Endodermal cell (in vitro differentiated cells): Measurements from ENCODE around the gene SOCS2. TPM values are rescaled to one million over a fixed set of nuclear protein-coding genes. Genes with fewer than 3 reads are reported as not detected.

Experiments used
- DNase-seq: peaks from one replicate; pipeline ENCODE4 v3.0.0-alpha.2; 2017
- H3K27ac ChIP-seq: 2 replicates; pipeline ENCODE4 v1.5.1; 2013; ENCODE audit warnings: mild to moderate bottlenecking, low read depth, low read length, moderate library complexity
- H3K27me3 ChIP-seq: 2 replicates; pipeline ENCODE4 v1.6.1; 2013; ENCODE audit warnings: mild to moderate bottlenecking, low read length, moderate library complexity; ENCODE audit not compliant: insufficient read depth, control insufficient read depth, poor library complexity, severe bottlenecking
- H3K36me3 ChIP-seq: 2 replicates; pipeline ENCODE4 v1.7.0; 2013; ENCODE audit warnings: mild to moderate bottlenecking, low read length, moderate library complexity; ENCODE audit not compliant: control insufficient read depth, insufficient read depth
- H3K4me1 ChIP-seq: one replicate; pipeline ENCODE4 v1.7.0; 2013; ENCODE audit warnings: low read length; ENCODE audit not compliant: control insufficient read depth, insufficient read depth
- H3K4me3 ChIP-seq: 2 replicates; pipeline ENCODE4 v1.5.1; 2013; ENCODE audit warnings: mild to moderate bottlenecking, low read length, moderate library complexity
- H3K9ac ChIP-seq: 2 replicates; pipeline ENCODE4 v1.6.1; 2013; ENCODE audit warnings: mild to moderate bottlenecking, low read length, moderate library complexity; ENCODE audit not compliant: poor library complexity, severe bottlenecking; ENCODE audit errors: extremely low read depth
- H3K9me3 ChIP-seq: 2 replicates; pipeline ENCODE4 v1.6.1; 2013; ENCODE audit warnings: mild to moderate bottlenecking, low read length, moderate library complexity; ENCODE audit not compliant: control insufficient read depth
- H3K27ac Mint-ChIP-seq: 2 replicates; pipeline ENCODE4 v1.8.0; 2020; ENCODE audit warnings: mixed read lengths
- H3K27me3 Mint-ChIP-seq: 2 replicates; pipeline ENCODE4 v1.8.0; 2021; ENCODE audit warnings: mild to moderate bottlenecking, mixed read lengths; ENCODE audit not compliant: insufficient read depth
- H3K36me3 Mint-ChIP-seq: 2 replicates; pipeline ENCODE4 v1.8.0; 2020; ENCODE audit warnings: low read depth, mixed read lengths
- H3K4me1 Mint-ChIP-seq: 2 replicates; pipeline ENCODE4 v1.8.0; 2020; ENCODE audit warnings: mixed read lengths
- H3K4me3 Mint-ChIP-seq: 2 replicates; pipeline ENCODE4 v1.8.0; 2020; ENCODE audit warnings: mild to moderate bottlenecking, moderate library complexity, mixed read lengths
- H3K9me3 Mint-ChIP-seq: 2 replicates; pipeline ENCODE4 v1.8.0; 2020; ENCODE audit warnings: mild to moderate bottlenecking, mixed read lengths
- WGBS, 2 experiments: methylation state at CpG; one replicate each; pipeline versions ENCODE4 v1.1.5 to v1.1.7; 2013; ENCODE audit warnings: missing lambda C conversion rate in 2 of 2, mixed read lengths in 1 of 2; ENCODE audit not compliant: insufficient coverage in 1 of 2, insufficient read length in 1 of 2; 5-methylcytosine and 5-hydroxymethylcytosine counted together
- total RNA-seq, 2 donors: library from RNA; stranded (reverse); fragmentation: NEBNext Ultra II Directional in 1 of 2; extraction: Animal tissue kit (Norgen Biotek cat#: 25700) in 1 of 2; gene quantifications; 2 replicates in 1 of 2; 3 replicates in 1 of 2; pipeline ENCODE4 v1.2.1, GENCODE V29; 2021
- TF ChIP-seq, protein P1 (sequence below): fragments of 200-600 bp; sonication (generic); conservative IDR thresholded peaks from 2 replicates; pipeline ENCODE4 v1.5.0; 2021; ENCODE audit warnings: antibody characterized with exemption, mild to moderate bottlenecking

The SOCS2 gene
- total RNA-seq, 2 donors from 2014 or later: 46.9 to 60.2 TPM

DNA sequence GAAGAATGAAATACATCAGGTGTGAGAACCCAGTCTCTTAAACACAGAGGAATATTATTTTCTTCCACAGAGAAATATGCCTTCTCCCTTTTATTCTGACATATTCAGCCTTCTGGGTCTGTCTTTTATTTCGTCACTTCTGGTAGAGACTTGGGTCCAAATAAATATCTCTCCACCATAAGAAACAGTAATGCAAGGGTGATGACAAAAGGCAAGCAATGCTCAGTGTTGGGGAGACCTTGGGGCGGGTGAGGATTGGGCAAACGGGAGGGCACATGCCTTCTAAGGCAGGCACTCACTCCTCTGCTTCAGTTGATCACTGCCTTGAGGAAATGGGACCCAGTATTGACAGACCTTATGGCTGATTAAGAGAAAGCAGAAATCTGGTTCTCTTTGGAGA is 6.7 kb upstream of the SOCS2 start:
- H3K4me3 Mint-ChIP-seq: no peak overlapping the region
- WGBS, 2 experiments: 87 to 100% methylated on average over 2 to 3 of the region's 3 CpGs
- H3K4me1 ChIP-seq: no peaks in the 10 kb centered on the region
- H3K4me3 ChIP-seq: no peak overlapping the region
- H3K9me3 Mint-ChIP-seq: peaks cover 7% of the 10 kb centered on the region
- TF ChIP-seq, protein P1, sequence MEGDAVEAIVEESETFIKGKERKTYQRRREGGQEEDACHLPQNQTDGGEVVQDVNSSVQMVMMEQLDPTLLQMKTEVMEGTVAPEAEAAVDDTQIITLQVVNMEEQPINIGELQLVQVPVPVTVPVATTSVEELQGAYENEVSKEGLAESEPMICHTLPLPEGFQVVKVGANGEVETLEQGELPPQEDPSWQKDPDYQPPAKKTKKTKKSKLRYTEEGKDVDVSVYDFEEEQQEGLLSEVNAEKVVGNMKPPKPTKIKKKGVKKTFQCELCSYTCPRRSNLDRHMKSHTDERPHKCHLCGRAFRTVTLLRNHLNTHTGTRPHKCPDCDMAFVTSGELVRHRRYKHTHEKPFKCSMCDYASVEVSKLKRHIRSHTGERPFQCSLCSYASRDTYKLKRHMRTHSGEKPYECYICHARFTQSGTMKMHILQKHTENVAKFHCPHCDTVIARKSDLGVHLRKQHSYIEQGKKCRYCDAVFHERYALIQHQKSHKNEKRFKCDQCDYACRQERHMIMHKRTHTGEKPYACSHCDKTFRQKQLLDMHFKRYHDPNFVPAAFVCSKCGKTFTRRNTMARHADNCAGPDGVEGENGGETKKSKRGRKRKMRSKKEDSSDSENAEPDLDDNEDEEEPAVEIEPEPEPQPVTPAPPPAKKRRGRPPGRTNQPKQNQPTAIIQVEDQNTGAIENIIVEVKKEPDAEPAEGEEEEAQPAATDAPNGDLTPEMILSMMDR: no peak
- no peak for DNase-seq
- H3K36me3 Mint-ChIP-seq: peaks cover 48% of the 10 kb centered on the region
- no peaks in the 10 kb centered on the region for H3K27me3 ChIP-seq
- H3K27ac Mint-ChIP-seq: no peak overlapping the region
- H3K9ac ChIP-seq: no peak overlapping the region
- H3K36me3 ChIP-seq: peaks cover 22% of the 10 kb centered on the region
- H3K27ac ChIP-seq: no peak overlapping the region
- peaks cover 18% of the 10 kb centered on the region for H3K4me1 Mint-ChIP-seq
- H3K9me3 ChIP-seq: peaks cover 5% of the 10 kb centered on the region
- no peaks in the 10 kb centered on the region for H3K27me3 Mint-ChIP-seq

DNA sequence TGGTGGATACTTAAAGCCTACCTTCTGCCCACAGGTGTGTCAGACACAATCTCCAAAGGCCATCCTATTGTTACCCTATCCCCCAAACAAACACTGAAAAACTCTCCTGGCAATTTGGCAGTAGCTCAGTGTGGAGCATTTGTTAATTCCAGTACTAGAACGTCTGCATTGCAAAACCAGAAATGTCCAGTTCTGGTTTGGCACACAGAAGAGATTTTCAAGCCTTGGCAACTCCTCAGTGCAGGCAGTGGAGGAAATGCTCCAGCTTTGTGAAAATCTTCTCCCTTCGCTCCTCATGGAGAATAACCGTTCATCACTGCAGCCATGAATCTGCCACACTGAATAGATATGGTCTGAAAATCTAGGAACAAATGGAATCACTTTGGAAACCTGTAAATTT is 5.3 kb upstream of the SOCS2 start:
- H3K27ac Mint-ChIP-seq: no peak overlapping the region
- DNase-seq: no peak
- WGBS, 2 experiments: 89 to 97% methylated on average over 3 of the region's 3 CpGs

DNA sequence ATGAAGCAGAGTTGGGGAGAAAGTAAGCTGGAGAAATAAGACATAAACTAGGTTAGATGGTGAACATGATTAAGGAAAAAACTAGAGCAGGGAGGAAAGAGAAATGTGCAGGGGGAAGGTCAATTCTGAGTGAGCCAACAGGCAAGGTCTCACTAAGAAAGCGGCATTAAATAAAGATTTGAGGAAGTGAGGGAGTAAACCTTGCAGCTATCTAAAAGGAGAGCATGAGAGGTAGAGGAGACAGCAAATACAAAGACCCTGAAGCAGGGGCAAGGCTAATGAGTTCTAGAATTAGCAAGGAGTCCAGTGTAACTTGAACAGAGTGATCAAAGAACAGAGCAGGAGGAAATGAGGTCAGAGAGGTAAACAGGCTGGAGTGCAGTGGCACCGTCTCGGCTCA is 4.4 kb upstream of the SOCS2 start:
- H3K4me1 ChIP-seq: no peaks in the 10 kb centered on the region
- Mint-ChIP-seq H3K27me3 (peaks cover 1% of the 10 kb centered on the region), H3K36me3 (peaks cover 27% of the 10 kb centered on the region), H3K9me3 (no peaks in the 10 kb centered on the region), H3K4me1 (peaks cover 20% of the 10 kb centered on the region), H3K27ac (no peak overlapping the region), H3K4me3 (no peak overlapping the region)
- H3K4me3 ChIP-seq: no peak overlapping the region
- H3K27ac ChIP-seq: no peak overlapping the region
- peaks cover 18% of the 10 kb centered on the region for H3K36me3 ChIP-seq
- no peak for DNase-seq
- H3K27me3 ChIP-seq: no peaks in the 10 kb centered on the region
- TF ChIP-seq, protein P1: no peak
- no peak overlapping the region for H3K9ac ChIP-seq
- WGBS, 2 experiments: 97 to 100% methylated on average over 3 of the region's 3 CpGs
- no peaks in the 10 kb centered on the region for H3K9me3 ChIP-seq

More for the DNA sequence above, 5.3 kb upstream of the SOCS2 start:
- Histone ChIP-seq H3K27ac (no peak overlapping the region), H3K27me3 (no peaks in the 10 kb centered on the region), H3K9ac (no peak overlapping the region), H3K4me1 (no peaks in the 10 kb centered on the region), H3K9me3 (no peaks in the 10 kb centered on the region), H3K4me3 (no peak overlapping the region), H3K36me3 (peaks cover 22% of the 10 kb centered on the region)
- H3K27me3 Mint-ChIP-seq: no peaks in the 10 kb centered on the region
- H3K9me3 Mint-ChIP-seq: no peaks in the 10 kb centered on the region
- no peak overlapping the region for H3K4me3 Mint-ChIP-seq
- TF ChIP-seq, protein P1: no peak
- peaks cover 34% of the 10 kb centered on the region for H3K36me3 Mint-ChIP-seq
- H3K4me1 Mint-ChIP-seq: peaks cover 18% of the 10 kb centered on the region
